ENCODE results near the gene NOTCH1.

The NOTCH1 gene

DNA sequence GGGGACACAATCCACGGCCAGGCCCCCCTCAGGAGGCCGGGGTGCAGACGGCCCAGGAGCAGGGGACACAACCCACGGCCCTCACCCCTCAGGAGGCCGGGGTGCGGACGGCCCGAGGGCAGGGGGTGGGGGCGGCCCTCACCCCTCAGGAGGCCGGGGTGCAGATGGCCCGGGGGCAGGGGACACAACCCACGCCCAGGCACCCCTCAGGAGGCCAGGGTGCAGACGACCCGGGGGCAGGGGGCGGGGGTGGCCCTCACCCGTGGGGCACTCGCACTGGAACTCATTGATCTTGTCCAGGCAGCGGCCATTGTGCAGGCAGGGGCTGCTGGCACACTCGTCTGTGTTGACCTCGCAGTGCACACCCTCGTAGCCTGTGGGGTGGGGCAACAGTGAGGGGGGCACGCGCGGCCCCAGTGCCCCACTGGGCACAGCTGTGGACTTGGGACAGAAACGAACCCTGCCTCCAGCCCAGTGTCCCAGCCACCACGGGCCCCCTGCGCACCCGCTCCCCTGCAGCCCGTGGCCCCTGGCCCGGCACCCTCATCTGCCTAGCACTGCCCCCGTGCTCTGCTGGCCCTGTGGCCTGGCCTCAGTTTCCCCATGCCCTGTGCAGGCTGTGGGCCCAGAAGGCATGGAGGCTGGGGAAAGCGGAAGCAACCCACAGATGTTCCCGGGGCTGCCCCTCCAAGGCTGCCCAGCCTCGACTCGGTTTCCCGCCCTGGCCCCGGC is 28.7 kb downstream of the NOTCH1 start:
- no peak for DNase-seq (ENCODE audit: low spot score)

DNA sequence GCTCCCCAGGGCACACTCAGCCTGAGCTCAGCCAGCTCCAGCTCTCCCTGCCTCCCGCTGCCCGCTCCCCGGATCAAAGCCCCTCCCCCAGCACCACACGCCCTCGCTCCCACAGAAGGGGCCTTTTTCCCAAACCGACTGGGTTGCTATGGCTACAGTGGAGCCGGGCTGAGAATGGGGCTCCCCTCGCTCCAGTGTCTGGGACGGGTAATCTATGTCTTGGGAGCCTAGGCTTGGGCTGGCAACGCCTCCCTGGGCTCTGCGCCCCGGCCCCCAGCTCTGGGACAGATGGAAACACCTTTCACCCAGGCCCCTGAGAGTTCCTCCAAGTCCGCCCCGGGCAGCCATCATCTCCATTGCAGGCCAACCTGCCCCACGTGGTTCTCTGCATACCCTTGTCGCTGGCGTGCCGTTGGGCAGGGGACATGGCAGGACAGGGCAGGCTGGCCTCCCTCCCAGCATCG is 29.6 kb downstream of the NOTCH1 start:
- no peak for DNase-seq (ENCODE audit: low spot score)

DNA sequence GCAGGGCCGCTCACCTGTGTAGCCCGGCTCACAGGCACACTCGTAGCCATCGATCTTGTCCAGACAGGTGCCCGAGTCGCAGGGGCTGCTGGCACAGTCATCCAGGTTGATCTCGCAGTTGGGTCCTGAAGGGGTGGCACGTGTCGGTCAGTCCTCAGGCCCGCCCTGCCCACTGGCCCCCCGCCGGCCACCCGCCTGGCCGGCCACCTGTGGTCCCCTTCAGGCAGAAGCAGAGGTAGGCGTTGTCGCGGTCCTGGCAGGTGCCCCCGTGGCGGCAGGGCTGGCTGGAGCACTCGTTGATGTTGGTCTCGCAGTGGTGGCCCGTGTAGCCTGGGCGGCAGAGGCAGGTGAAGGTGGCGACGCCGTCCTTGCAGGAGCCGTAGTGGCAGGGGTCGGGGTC is 30.6 kb downstream of the NOTCH1 start:
- DNase-seq (ENCODE audit: low spot score), result no peak

DNA sequence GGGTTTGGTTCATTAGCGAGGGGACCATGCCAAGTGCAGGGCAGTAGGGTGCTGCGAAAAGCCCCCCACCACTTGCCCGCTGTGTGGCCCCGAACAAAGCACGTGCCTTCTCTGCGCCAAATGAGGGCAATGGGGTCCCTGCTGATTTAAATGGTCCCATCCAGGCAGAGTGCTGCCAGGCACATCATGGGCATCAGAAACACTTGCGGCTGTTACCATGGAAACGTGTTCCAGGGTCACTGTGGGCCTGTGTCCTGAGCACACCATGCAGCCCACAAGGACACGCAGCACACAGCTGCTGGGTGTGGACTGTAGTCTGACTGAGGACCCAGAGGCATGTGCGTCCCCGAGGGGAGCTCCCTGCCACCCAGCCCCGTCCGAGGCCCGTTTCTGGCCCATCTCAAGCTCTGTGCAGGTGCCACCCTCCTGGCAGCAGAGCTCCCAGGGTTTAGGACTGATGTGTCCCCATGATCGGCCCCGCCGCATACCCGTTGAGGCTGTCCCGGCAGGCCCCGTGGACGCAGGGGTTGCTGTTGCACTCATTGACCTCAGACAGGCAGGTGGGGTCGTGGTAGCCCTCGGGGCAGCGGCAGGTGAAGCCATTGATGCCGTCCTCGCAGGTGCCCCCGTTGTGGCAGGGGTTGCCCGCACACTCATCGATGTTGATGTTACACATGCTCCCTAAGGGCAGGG is 31.7 kb downstream of the NOTCH1 start:
- DNase-seq (ENCODE audit: low spot score), result no peak

DNA sequence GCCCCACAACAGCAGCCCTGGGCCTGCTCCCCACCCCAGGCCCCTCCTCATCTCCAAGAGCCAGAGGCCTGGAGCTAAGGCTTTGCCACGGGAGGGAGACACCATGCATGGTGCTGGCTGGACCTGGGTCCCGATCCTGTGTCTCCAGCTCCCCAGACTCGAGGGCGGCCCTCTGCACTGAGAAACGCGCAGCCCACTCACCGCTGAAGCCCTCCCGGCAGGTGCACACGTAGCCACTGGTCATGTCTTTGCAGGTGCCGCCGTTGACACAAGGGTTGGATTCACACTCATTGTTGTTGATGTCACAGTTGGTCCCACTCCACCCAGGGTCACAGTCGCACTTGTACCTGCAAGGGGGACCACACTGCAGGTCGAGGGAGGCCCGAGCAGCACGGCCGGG is 32.7 kb downstream of the NOTCH1 start:
- no peak for DNase-seq (ENCODE audit: low spot score)

DNA sequence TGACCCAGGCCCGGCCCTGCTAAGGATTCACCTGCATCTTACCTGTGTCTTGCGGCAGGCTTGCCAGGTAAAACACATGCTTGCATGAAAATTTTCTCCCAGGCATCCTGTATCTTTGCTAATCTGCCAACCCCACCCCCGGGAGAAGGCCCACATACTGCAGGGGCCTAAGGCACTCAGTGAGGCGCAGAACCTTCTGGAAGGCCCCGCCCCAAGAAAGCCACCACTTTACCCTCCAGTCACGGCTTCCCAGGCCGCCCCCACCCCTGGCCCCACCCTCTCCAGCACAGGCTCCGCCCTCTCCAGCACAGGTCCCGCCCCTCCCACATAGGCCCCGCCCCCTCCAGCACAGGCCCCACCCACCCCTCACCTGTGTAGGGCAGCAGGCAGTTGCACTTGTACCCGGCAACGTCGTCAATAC is 33.2 kb downstream of the NOTCH1 start:
- no peak for DNase-seq (ENCODE audit: low spot score)

DNA sequence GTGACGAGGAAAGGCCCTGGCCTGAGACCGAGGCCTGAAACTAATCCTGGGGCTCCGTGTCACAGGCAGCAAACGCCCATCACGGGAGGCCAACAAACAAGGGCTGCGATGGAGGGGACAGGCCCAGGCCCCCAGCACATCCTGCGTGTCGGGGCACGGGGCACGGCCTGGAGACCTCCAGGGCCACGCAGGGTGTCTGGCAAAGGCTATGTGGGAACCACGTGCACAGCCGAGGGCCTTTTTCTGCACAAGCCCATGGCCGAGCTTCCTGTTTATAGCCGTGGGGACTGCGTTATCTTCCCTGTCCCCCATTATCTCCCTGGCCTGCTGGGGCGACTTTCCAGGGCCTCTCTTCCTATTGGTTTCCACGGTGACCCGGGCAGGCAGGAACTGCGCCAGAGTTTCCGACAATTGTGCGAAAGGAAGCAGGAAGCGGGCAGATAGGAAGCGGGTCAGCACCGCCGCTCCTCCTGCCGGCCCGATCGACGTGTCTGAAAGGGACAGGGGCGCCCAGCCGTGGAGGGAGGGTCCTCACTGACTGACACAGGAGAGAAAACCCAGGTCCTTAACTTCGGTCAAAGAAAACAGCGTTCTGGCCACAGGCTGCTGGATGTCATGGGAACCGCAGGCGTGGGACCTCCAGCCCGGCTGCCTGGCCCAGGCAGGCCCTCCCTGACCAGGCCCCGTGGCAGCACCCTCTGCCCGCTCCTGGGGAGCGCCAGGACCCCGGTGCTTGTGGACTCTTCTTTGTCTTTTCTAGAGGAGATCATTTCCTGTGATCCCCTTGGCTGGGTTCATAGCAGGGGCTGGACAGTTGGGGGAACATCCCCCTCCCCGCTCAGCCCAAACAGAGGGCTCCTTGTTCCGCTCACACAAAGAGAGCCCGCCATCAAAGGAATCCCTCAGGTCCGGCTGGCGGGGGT is 33.9 kb downstream of the NOTCH1 start:
- no peak for DNase-seq (ENCODE audit: low spot score)

DNA sequence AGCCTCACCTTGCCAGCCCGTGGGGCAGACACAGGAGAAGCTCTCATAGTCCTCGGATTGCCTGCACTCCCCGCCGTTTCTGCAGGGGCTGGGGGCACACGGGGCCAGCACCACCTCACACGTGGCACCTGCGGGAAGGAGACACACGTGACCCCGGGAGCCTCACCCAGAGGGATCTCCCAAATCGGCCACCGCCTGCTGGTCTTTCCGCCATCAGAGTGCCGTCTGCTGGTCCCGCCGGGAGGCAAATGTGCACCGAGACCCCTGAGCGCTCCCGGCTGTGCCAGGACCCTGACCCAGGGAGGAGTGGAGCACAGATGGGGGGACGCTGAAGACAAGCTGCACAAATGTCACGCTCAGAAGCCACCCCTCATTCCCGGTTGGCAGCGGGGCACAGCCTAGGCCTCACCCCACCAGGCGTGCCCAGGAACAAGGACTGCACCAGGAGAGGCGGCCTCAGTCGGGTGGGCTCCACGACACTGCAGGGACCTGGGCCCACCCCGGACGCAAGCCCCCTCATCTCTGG is 34.6 kb downstream of the NOTCH1 start:
- DNase-seq (ENCODE audit: low spot score), result no peak

DNA sequence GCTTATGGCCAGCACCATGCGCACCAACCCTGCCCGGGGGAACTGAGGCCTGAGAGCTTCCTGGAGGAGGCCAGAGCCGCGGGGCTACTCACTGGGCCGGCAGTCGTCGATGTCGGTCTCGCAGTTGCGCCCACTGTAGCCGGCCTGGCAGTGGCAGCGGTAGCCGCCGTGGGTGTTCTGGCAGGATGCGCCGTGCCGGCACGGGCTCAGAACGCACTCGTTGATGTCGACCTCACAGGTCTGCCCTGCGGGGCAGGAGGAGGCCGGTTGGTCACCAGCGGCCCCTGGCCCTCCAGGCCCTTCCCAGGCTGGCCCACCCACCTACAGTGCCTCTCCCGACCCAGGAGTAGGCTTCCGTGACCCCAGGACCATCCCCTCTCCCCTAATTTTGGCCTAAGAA is 35.3 kb downstream of the NOTCH1 start:
- no peak for DNase-seq (ENCODE audit: low spot score)

DNA sequence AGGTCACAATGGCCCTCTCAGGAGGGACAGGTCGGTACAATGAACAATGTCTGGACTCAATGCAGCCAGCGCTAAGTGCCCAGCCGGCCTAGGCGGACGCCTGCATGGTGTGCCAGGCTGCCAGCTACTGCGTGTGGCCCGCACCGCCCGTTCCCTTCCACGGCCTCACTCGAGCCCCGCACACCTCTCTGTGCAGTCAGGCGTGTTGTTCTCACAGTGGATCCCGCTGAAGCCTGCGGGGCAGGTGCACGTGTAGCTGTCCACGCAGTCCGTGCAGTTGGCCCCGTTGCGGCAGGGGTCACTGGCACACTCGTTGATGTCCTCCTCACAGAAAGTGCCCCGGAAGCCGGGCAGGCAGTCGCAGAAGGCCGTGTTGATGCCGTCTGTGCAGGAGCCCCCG is 36.3 kb downstream of the NOTCH1 start:
- DNase-seq (ENCODE audit: low spot score), result no peak

DNA sequence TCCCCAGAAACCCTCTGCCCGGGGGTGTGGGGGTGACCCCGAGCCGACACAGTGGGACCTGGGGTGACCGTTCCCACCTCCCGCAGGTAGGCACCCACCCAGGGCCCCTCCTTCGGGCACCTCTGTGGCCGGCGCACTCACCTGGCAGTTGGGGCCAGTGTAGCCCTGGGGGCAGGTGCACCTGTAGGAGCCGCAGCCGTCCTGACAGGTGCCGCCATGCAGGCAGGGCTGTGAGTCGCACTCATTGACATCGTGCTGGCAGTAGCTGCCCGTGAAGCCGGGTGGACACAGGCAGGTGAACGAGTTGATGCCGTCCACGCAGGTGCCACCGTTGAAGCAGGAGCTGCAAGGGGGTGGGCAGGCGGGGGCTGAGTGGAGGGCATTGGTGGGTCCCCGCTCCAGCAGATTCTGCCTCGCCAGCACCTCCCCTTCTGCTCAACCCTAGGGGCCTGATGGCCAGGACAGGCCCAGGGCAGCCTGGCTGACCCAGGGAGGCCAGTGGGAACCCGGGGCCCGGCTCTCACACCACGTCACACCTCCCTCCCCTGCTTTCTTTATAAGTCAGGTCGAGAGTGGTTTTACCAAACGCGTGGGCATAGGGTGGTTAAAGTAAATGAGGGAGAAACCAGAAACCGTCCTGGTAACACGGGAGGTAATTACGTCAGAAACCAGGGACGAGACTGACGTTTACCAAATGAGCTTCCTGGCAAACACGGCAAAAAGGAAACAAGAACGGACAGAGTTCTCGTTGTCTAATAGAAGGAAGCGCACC is 36.9 kb downstream of the NOTCH1 start:
- DNase-seq (ENCODE audit: low spot score), result no peak

DNA sequence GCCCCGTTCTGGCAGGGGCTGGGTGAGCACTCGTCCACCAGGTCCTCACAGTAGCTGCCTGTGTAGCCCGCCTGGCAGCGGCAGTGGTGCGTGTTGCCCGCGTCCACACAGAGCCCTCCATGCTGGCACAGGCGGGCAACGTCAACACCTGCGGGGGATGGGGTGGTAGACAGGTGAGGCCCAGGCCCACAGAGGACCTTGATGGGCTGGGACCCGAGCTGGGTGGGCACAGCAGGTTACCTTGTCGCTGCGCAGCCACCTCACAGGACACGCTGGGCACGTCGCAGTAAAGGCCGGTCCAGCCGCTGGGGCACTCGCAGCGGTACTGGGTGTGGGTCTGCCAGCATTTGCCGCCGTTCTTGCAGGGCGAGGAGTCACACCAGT is 37.9 kb downstream of the NOTCH1 start:
- DNase-seq (ENCODE audit: low spot score), result no peak

DNA sequence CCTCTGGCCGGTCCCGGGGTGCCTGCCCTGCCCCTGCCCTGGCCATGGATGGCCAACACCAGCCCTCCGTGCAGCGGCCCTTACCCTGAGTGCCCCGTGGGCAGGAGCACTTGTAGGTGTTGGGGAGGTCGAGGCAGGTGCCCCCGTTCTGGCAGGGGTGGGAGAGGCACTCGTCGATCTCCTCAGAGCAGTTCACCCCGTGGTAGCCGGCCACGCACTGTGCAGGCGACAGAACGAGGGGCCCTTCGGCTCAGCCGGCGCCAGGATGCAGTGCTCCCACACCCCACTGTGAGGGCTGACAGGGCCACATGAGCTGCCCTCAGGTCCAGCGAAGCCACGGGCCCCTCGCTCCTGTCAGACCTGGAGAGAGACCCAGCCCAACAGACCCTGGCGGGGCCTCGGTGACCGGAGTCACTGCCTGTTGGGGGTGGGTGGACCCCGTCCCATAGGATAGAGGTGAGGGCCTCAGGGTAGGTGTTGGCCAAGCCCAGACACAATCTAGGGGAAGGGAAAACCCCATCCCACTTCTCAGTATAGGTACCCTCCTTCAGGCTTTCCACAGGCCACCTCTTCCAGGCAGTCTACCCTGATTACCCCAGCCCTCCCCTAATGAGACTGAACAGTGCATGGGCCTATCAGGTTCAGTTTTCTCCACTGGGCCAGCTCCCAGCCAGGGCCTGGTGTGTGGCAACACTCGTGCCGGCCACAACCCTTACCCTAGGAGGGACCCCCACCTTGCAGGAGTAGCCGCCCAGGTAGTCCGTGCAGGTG is 38.4 kb downstream of the NOTCH1 start:
- no peak for DNase-seq (ENCODE audit: low spot score)

DNA sequence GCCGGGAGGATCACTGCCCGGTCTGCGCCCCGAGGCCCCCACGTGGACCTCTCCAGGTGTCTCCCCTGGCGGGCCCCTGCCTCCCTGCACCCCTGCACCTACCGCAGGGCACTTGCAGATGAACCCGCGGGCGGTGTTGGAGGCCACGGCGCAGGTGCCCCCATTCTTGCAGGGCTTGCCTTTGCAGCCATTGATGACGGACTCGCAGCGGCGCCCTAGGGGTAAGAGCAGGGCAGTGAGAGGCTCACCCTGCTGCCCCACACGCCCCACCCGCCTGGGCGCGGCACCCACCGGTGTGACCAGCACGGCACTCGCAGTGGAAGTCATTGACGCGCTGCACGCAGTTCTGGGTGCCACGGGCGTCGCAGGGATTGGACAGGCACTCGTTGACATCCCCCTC is 39.4 kb downstream of the NOTCH1 start:
- DNase-seq (ENCODE audit: low spot score), result no peak

DNA sequence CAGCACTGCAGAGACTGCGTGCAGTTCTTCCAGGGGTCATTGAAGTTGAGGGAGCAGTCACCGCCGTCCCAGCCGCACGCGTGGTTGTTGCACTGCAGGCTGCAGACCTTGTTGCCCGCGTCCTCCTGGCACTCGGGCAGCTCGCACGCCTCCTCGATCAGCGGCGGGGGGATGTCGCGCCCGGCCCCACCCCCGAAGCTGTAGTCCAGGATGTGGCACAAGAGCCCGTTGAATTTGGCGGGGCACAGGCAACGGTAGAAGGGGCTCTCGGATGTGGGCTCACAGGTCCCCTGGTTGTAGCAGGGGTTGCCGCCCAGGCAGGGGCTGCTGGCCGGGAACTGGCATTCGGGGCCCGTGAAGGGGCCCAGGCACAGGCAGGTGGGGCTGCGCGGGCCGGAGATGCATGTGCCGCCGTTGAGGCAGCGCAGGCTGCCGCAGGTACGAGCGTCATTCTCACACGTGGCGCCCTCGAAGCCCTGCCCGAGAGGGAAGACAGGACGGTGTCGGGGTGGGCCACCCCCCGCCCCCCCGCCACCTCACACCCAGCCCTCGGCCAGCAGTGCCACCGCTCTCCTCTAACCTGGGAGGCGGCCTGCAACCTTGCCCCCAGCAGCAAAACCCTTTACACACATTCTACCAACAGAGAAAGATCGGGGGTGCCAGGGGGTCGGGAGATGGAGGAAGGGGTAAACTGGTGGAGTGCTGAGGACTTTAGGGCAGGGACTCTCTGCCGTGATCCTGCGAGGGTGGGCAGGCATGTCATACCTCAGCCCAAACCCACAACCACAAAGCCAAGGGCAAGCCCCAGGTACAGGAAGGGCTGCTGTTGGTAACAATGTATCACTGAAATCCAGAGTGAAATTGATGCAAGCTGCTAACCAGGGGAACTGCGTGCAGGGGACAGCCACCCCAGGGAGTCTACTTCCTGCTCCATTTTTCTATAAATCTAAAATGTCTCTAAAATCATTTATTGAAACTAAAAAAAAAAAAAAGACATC is 40.1 kb downstream of the NOTCH1 start:
- DNase-seq (ENCODE audit: low spot score), result no peak

DNA sequence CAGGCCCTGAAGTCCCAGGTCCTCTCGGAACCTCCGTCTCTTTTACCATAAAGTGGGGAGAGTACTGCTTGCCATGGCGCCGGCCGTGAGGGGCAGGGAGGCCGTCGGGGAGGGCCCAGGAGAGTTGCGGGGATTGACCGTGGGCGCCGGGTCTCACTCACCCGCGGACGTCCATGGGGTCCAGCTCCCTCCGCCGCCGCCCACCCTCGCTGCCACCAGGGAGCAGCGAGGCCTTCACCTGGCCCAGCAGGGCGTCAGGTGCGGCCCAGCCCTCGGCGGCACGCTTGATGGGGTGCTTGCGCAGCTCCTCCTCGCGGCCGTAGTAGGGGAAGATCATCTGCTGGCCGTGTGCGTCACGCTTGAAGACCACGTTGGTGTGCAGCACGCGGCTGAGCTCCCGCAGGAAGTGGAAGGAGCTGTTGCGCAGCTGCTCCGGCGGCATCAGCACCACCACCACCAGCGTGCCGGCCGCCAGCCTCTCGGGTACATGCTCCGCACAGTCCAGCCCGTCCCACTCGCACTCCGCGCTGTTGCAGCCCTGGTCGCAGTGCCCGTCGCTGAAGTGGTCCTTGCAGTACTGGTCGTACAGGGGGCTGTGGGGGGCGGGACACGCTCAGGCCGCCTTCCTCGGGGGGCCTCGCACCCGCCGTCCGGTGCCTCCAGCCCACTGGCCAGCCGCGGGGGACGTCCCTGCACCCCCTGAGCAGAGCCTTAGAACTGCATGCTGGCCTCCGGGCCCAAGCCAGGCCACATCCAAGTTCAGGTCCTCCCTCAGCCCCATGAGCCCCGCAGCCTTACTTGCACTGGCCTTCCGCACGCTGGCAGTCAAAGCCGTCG is 41.1 kb downstream of the NOTCH1 start:
- DNase-seq (ENCODE audit: low spot score), result no peak

DNA sequence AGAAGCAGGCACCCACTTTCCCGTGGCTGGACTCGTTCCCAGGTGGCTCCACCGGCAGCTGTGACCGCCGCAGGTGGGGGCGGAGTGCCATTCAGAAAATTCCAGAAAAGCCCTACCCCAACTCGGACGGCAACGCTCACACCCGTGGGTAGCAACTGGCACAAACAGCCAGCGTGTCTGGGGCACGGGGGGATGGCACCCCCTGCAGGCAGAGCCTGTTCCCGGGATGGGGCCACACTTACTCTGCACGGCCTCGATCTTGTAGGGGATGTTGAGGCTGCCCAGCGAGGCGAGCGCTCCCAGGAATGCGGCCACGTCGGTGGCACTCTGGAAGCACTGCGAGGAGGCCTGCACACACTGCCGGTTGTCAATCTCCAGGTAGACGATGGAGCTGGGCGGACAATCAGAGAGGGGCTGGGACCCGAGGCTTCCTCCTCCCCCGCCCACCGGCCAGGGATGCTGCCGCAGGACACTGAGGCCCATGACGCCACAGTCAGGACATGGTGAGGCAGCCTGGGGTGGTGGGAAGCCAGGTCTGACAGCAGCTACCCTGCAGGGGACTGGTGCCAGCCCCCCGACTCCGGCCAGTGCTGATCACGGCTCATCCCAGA is 42.8 kb downstream of the NOTCH1 start:
- no peak for DNase-seq (ENCODE audit: low spot score)

DNA sequence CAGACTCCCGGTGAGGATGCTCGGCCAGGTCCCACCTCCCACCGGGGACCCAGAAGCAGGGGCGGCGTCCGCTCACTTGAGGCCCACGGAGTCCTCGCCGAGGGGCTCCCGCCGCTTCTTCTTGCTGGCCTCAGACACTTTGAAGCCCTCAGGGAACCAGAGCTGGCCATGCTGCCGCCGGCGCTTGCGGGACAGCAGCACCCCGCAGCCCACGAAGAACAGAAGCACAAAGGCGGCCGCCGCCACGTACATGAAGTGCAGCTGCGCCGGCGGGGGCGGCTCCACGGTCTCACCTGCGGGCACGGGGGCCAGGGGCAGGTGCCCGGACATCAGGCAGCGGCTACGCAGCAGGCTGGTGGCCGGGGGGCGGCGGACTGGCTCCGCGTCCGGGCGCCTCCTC is 43.7 kb downstream of the NOTCH1 start:
- no peak for DNase-seq (ENCODE audit: low spot score)

Measured in CD4-positive, alpha-beta T cell treated with Interleukin-6 at 100 ng/mL for 8 hours (primary cell).